HFF-Myc (cell line): Measurements from ENCODE around the gene SLC4A3.
"Not testable (repeated sequence)": the region's sequence is repeated elsewhere in the genome, so short reads cannot be mapped to it uniquely, and the experiment has no call there.

Experiments
- DNase-seq: peaks from one replicate; pipeline ENCODE4 v3.0.0-alpha.2; 2011; ENCODE audit warnings: low read depth; ENCODE audit errors: extremely low read depth
- H3K4me3 ChIP-seq: replicated peaks from 2 replicates; pipeline ENCODE4 v1.5.1; 2011; ENCODE audit warnings: low read depth, mild to moderate bottlenecking, control low read depth, low read length
- TF ChIP-seq, protein P1 (sequence below): IDR thresholded peaks from 2 replicates; pipeline ENCODE4 v1.5.1; 2012; ENCODE audit warnings: mild to moderate bottlenecking, low read depth, low read length, control low read depth; ENCODE audit errors: missing control alignments

SLC4A3 gene

DNA sequence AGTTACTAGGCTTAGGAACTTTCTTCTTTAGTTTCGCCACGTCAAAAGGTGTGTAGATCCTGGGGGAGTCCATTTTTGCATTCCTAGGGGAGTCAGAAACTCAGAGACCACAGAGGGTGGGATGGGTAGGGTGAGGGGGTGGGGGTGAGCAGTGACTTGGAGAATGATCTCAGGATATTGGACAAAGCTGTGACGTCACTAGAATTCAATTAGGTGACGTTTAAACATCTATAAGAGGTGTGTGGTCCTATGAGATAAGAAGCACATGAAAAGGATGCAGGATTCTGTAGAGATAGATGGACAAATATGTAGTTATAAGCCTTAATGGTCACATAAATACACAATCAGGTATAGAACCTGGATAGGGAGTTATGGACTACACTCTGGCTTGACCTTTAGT lies 21.5 kb downstream of the SLC4A3 start:
- DNase-seq: no peak
- no peak overlapping the region for H3K4me3 ChIP-seq
- TF ChIP-seq, protein P1, sequence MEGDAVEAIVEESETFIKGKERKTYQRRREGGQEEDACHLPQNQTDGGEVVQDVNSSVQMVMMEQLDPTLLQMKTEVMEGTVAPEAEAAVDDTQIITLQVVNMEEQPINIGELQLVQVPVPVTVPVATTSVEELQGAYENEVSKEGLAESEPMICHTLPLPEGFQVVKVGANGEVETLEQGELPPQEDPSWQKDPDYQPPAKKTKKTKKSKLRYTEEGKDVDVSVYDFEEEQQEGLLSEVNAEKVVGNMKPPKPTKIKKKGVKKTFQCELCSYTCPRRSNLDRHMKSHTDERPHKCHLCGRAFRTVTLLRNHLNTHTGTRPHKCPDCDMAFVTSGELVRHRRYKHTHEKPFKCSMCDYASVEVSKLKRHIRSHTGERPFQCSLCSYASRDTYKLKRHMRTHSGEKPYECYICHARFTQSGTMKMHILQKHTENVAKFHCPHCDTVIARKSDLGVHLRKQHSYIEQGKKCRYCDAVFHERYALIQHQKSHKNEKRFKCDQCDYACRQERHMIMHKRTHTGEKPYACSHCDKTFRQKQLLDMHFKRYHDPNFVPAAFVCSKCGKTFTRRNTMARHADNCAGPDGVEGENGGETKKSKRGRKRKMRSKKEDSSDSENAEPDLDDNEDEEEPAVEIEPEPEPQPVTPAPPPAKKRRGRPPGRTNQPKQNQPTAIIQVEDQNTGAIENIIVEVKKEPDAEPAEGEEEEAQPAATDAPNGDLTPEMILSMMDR: no peak

DNA sequence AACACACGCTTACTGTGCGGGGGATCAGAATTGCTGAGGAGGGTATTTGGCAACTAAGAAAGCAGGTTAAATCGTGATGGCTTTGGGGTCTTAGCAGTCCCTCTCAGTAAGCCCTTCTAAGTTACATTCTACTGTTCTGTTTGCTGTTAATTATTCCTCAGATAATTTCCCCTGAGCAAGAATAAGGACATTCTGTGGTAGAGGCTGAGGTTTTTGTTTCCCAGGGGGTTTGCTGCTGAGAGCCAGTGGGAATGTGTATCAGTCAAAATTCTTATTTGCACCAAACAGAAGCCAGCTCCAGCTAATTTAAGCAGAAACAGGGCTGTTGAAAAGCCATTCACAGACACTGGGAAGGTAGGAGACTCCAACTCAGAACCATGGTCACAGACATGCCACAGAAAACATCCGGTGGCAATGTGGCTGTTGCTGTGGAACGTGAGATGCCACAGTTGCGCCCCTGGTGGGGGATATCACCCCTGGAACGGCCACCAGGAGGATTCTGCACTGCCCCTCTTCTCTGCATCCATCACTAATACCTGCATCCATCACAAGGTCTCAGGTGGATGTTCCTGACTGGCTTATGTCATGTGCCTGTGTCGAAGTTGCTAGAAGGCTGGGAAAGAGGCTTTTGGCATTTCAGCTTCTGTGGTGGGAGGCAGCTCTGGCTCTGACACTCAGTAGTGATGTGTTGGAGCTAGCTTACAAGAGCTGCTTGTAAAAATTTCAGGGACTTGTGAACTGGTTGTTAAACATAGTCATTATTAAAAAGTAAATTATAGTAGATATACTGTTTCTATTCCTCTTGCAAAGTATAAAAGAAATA lies 23.2 kb downstream of the SLC4A3 start:
- TF ChIP-seq, protein P1: no peak

DNA sequence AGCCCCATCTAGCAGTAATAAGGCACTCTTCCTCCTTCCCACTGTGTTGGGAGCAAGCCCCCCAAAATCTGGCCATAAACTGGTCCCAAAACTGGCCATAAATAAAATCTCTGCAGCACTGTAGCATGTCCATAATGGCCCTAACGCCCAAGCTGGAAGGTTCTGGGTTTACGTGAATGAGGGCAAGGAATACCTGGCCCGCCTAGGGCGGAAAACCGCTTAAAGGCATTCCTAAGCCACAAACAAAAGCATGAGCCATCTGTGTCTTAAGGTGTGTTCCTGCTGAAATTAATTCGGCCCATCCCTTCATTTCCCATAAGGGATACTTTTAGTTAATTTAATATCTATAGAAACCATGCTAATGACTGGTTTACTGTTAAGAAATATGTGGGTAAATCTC lies 24.2 kb downstream of the SLC4A3 start:
- DNase-seq, H3K4me3 ChIP-seq: not testable (repeated sequence)

More for the DNA sequence above, 23.2 kb downstream of the SLC4A3 start:
- no peak overlapping the region for H3K4me3 ChIP-seq
- no peak for DNase-seq

DNA sequence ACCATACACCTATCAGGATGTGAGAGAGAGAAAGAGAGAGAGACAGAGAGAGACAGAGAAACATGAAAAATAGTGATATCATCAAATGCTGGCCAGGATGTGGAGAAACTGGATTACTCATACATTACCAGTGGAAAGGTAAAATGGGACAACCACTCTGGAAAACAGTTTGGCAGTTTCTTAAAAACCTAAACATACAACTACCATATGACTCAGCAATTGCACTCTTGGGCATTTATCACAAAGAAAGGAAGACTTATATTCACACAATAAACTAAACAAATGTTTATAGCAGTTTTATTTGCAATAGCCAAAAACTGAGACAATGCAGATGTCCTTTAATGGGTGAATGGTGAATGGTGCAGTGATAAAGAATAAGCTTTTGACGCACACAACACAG lies 29.1 kb downstream of the SLC4A3 start:
- TF ChIP-seq, protein P1: no peak
- no peak for DNase-seq

DNA sequence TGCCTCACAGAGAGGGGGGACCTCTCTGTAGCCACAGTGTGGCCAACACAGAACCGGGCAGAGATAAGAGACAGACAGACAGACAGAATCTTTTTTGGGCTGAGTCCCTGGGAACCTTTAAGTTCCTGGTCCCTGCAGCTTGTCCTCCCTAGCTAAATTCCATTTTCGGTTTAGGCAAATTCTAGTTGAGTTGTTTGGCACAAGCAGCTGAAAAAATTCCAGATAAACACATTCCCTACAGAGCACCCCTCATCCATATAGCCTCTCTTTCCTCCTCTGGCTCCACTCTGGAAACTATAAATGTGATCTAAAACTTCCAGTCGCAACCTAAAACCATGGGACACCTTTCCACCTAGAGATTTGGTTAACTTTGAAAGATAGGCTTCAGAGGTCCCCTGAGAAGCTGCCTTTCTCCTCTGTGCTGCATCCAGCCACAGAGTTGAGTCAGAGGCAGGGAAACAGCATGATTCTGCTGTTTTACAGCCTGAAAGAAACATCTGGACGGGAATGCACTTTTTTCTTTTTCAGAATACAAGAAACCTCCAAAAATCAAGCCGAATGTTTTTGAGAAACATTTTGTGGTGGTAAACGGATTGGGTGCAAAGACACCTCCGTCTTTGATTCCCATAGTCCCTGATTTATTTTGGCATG lies 30.9 kb downstream of the SLC4A3 start:
- H3K4me3 ChIP-seq: no peak overlapping the region
- TF ChIP-seq, protein P1: no peak
- no peak for DNase-seq

More for the DNA sequence above, 29.1 kb downstream of the SLC4A3 start:
- H3K4me3 ChIP-seq: no peak overlapping the region

DNA sequence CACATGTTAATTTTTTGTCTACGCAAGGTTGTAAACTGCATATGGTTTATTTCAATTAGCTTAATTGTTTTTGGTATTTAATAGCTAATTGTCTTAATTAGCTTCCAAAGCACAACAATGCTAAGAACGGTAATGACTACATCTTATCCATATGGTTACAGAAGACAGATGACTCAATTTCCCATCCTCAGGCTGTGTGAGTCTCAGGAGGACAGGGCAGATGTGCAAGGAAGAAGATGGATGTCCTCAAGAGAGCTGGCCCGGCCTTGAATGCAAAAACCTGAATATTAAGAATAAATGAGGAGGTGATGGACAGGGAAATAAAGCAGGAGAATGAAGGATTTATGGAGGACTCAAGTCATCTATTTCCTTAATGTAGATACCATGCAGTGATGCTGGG lies 31.4 kb downstream of the SLC4A3 start:
- H3K4me3 ChIP-seq: no peak overlapping the region
- DNase-seq: no peak
- TF ChIP-seq, protein P1: no peak

DNA sequence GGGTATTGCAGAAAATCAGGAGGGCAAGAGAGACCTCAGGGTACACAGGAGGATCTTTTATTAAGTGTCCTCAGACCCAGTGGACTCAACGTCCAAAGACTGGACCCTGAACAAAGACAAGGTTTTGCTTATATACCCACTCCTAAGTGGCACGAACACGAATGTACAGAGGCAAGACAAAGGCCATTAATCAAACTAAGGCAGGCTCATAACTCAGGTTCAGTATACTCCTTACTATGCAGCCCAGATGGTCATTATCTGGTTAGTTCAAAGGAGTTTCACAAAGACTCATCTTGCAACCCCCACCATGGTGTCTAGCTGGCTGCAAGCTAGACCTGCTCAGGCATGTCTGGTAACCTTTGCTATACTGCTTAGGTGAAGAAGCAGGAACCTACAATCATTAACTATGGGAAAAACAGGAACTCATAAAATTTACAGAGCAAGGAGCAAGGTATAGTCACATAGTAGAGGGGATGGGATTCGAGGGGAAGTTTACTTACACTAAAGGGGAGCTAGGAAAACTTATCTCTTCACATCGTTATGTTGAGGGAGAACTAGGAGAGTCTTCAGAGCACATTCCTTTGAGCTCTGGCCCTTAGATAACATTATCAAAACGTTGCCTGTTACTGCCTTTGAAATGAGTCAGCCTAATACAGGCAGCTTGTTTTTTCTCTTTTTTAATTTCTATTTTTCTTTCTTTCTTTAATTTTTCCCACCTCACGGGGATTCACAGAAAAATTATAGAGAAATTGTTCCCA lies 33.9 kb downstream of the SLC4A3 start:
- H3K4me3 ChIP-seq: no peak overlapping the region
- TF ChIP-seq, protein P1: no peak
- DNase-seq: no peak
